ENCODE results near the gene TEKT4. TPM values are rescaled to one million over a fixed set of nuclear protein-coding genes. Genes with fewer than 3 reads are reported as not detected.
"Not testable (repeated sequence)": the region's sequence is repeated elsewhere in the genome, so short reads cannot be mapped to it uniquely, and the experiment has no call there.

The TEKT4 gene
- total and polyA plus RNA-seq, 8 donors, result not detected

GRCh38 chr2:94875820-94876522 is 4.7 kb downstream of the TEKT4 start:
- no peak for TF ChIP-seq POLR2A (IDR thresholded peaks at IDR 0.05)
- no peak for TF ChIP-seq POLR2AphosphoS5 (IDR thresholded peaks at IDR 0.05)
- no peak for TF ChIP-seq CTCF (IDR thresholded peaks at IDR 0.05)
- no peak for TF ChIP-seq EP300 (IDR thresholded peaks at IDR 0.05)
- 70 to 77% (median 73%) methylated on average over 14 to 17 of the region's 17 CpGs for WGBS, 5 donors
- no peak for DNase-seq
- peaks cover 0 to 74% (median 9%) of the 10 kb centered on the region in 3 donors for H3K27me3 ChIP-seq
- intact Hi-C loops (cut with DNase I; ENCODE audit: low total_unique reads), result no loop called here
- H3K9me3 ChIP-seq, result no peaks in the 10 kb centered on the region
- H3K4me1 ChIP-seq, result peaks cover 0 to 12% (median 4%) of the 10 kb centered on the region in 4 donors
- H3K4me3 ChIP-seq, result no peak overlapping the region
- no peaks in the 10 kb centered on the region for H3K36me3 ChIP-seq
- no peak overlapping the region for H3K27ac ChIP-seq

GRCh38 chr2:94876523-94876863 is 5.3 kb downstream of the TEKT4 start:
- WGBS, 5 donors, result 83 to 88% (median 87%) methylated on average over 13 to 16 of the region's 16 CpGs
- Histone ChIP-seq H3K27me3 (peaks cover 0 to 72% (median 4%) of the 10 kb centered on the region in 3 donors), H3K27ac (no peak overlapping the region), H3K4me1 (peaks cover 0 to 9% (median 4%) of the 10 kb centered on the region in 4 donors), H3K4me3 (no peak overlapping the region), H3K9me3 (no peaks in the 10 kb centered on the region), H3K36me3 (no peaks in the 10 kb centered on the region)
- DNase-seq, result no peak
- TF ChIP-seq POLR2AphosphoS5 (IDR thresholded peaks at IDR 0.05) (no peak), POLR2A (IDR thresholded peaks at IDR 0.05) (no peak), CTCF (IDR thresholded peaks at IDR 0.05) (no peak), EP300 (IDR thresholded peaks at IDR 0.05) (no peak)
- intact Hi-C loops (cut with DNase I; ENCODE audit: low total_unique reads), result no loop called here

GRCh38 chr2:94877129-94877528 is 5.9 kb downstream of the TEKT4 start:
- DNase-seq, result no peak
- TF ChIP-seq EP300 (IDR thresholded peaks at IDR 0.05) (no peak), CTCF (IDR thresholded peaks at IDR 0.05) (no peak), POLR2AphosphoS5 (IDR thresholded peaks at IDR 0.05) (no peak), POLR2A (IDR thresholded peaks at IDR 0.05) (no peak)
- Histone ChIP-seq H3K27ac (no peak overlapping the region), H3K27me3 (peaks cover 0 to 66% (median 0%) of the 10 kb centered on the region in 3 donors), H3K4me1 (peaks cover 0 to 8% (median 3%) of the 10 kb centered on the region in 4 donors), H3K9me3 (no peaks in the 10 kb centered on the region), H3K4me3 (no peak overlapping the region), H3K36me3 (no peaks in the 10 kb centered on the region)
- intact Hi-C loops (cut with DNase I; ENCODE audit: low total_unique reads), result no loop called here
- 84 to 87% (median 85%) methylated on average over 4 to 5 of the region's 5 CpGs for WGBS, 5 donors

GRCh38 chr2:94878575-94878974 is 7.3 kb downstream of the TEKT4 start:
- DNase-seq; H3K4me3 ChIP-seq; intact Hi-C loops (cut with DNase I; ENCODE audit: low total_unique reads); H3K9me3 ChIP-seq; H3K4me1 ChIP-seq; H3K36me3 ChIP-seq; H3K27ac ChIP-seq: not testable (repeated sequence)
- WGBS, 5 donors, result 72 to 88% (median 81%) methylated on average over 3 to 7 of the region's 7 CpGs
- peaks cover 0 to 51% (median 0%) of the 10 kb centered on the region in 3 donors for H3K27me3 ChIP-seq

- TF ChIP-seq EP300 (IDR thresholded peaks at IDR 0.05) (no peak), POLR2AphosphoS5 (IDR thresholded peaks at IDR 0.05) (no peak), CTCF (IDR thresholded peaks at IDR 0.05) (no peak), POLR2A (IDR thresholded peaks at IDR 0.05) (no peak)
- Histone ChIP-seq H3K27me3 (peaks cover 0 to 43% (median 0%) of the 10 kb centered on the region in 3 donors), H3K36me3 (no peaks in the 10 kb centered on the region), H3K27ac (no peak overlapping the region), H3K9me3 (no peaks in the 10 kb centered on the region), H3K4me1 (peaks cover 0 to 1% (median 0%) of the 10 kb centered on the region in 4 donors), H3K4me3 (no peak overlapping the region)
- intact Hi-C loops (cut with DNase I; ENCODE audit: low total_unique reads), result no loop called here
- WGBS, 5 donors, result 69 to 97% (median 85%) methylated on average over 4 to 9 of the region's 9 CpGs
- DNase-seq, result no peak
Measured at GRCh38 chr2:94879314-94879981, 8.2 kb downstream of the TEKT4 start.

All from stomach (tissue), 9 donors.